Panc1 (cell line): Measurements from ENCODE around the gene TRPC4AP. TPM values are rescaled to one million over a fixed set of nuclear protein-coding genes. Genes with fewer than 3 reads are reported as not detected.

Source experiments
- ATAC-seq: fragments of 200-7000 bp; cut with Tn5 transposase; 2 replicates; pipeline ENCODE4 v1.9.1; 2020; ENCODE audit warnings: mild to moderate bottlenecking, moderate library complexity
- BruUV-seq: library from RNA; stranded (reverse); fragments of 400-500 nt; replicated peaks from 2 replicates; lab custom pipeline; 2021; lab: Mats Ljungman, UMichigan
- CTCF ChIA-PET: fragments of 300-600 bp; sonication (Branson Sonifier 250); formaldehyde crosslinking; loops from one replicate; lab custom pipeline; 2022; ENCODE audit warnings: antibody characterized with exemption; lab: Charles Lee
- POLR2A ChIA-PET: fragments of 300-600 bp; sonication (Branson Sonifier 250); formaldehyde crosslinking; loops from one replicate; lab custom pipeline; 2022; ENCODE audit warnings: antibody characterized with exemption; lab: Charles Lee
- DNase-seq: peaks from one replicate; pipeline ENCODE4 v3.0.0-alpha.2; 2010; ENCODE audit warnings: low read depth, low spot score
- H3K27ac ChIP-seq: 2 replicates; pipeline ENCODE4 v1.5.1; 2011; ENCODE audit warnings: mild to moderate bottlenecking, low read length, inconsistent platforms
- H3K27me3 ChIP-seq: fragments of 200-500 bp; sonication (Bioruptor generic); 2 replicates; pipeline ENCODE4 v1.6.0; 2014; ENCODE audit warnings: low read length, inconsistent platforms; ENCODE audit not compliant: control insufficient read depth, insufficient read depth
- H3K36me3 ChIP-seq: fragments of 200-500 bp; sonication (Bioruptor generic); 2 replicates; pipeline ENCODE4 v1.5.1; 2014; ENCODE audit warnings: inconsistent platforms, mild to moderate bottlenecking, low read length, moderate library complexity; ENCODE audit not compliant: control insufficient read depth, insufficient read depth
- H3K4me1 ChIP-seq: 2 replicates; pipeline ENCODE4 v1.5.1; 2011; ENCODE audit warnings: inconsistent platforms, mild to moderate bottlenecking, low read length, moderate library complexity; ENCODE audit not compliant: control insufficient read depth, insufficient read depth
- H3K4me3 ChIP-seq, 2 experiments: 2 replicates each; pipeline ENCODE4 v1.5.1; 2011 to 2012; ENCODE audit warnings: low read depth in 2 of 2, low read length in 2 of 2, mild to moderate bottlenecking in 2 of 2, inconsistent platforms in 1 of 2, moderate library complexity in 1 of 2
- H3K9me3 ChIP-seq: fragments of 200-500 bp; sonication (Bioruptor generic); 2 replicates; pipeline ENCODE4 v1.5.1; 2014; ENCODE audit warnings: low read depth, mild to moderate bottlenecking, inconsistent platforms, low read length, moderate library complexity; ENCODE audit not compliant: control insufficient read depth, insufficient read depth
- POLR2AphosphoS5 ChIP-seq: IDR thresholded peaks from 2 replicates; pipeline ENCODE4 v1.6.1; 2012; ENCODE audit warnings: mild to moderate bottlenecking, low read depth, low read length, moderate library complexity
- SIN3A ChIP-seq: IDR thresholded peaks from 2 replicates; pipeline ENCODE4 v1.6.1; 2012; ENCODE audit warnings: low read depth, mild to moderate bottlenecking, low read length, moderate library complexity, borderline replicate concordance; ENCODE audit not compliant: insufficient read depth
- TCF7L2 ChIP-seq: IDR thresholded peaks from 2 replicates; pipeline ENCODE4 v1.6.1; 2011; ENCODE audit warnings: mild to moderate bottlenecking, low read depth, low read length, inconsistent platforms
- in situ Hi-C: cut with HindIII; loops from 2 replicates; pipeline ENCODE4 v1.10.0; 2016; ENCODE audit warnings: low sequenced_read_pairs, low pct_unique_long_range_greater_than_20kb
- intact Hi-C: fragments of 100-400 bp; cut with micrococcal nuclease; formaldehyde crosslinking; loops from one replicate; pipeline ENCODE4 v1.10.0; 2022; ENCODE audit not compliant: unreplicated experiment
- total RNA-seq: library from RNA; stranded (reverse); gene quantifications from one replicate; pipeline ENCODE4 v1.2.1, GENCODE V29; 2021; ENCODE audit not compliant: unreplicated experiment
- TF ChIP-seq, protein P1 (sequence below), 2 experiments: IDR thresholded peaks; 2 replicates each; pipeline ENCODE4 v1.6.1; 2011 to 2012; ENCODE audit warnings: low read depth in 2 of 2, control low read depth in 1 of 2, low read length in 1 of 2, mild to moderate bottlenecking in 1 of 2, moderate library complexity in 1 of 2; ENCODE audit not compliant: insufficient read depth in 1 of 2
- TF ChIP-seq, protein P2 (sequence below): fragments of 450-650 bp; IDR thresholded peaks from 2 replicates; pipeline ENCODE4 v1.5.1; 2017; ENCODE audit warnings: mild to moderate bottlenecking

TRPC4AP gene
- total RNA-seq, 1 experiment from 2014 or later, result 48.4 TPM

DNA sequence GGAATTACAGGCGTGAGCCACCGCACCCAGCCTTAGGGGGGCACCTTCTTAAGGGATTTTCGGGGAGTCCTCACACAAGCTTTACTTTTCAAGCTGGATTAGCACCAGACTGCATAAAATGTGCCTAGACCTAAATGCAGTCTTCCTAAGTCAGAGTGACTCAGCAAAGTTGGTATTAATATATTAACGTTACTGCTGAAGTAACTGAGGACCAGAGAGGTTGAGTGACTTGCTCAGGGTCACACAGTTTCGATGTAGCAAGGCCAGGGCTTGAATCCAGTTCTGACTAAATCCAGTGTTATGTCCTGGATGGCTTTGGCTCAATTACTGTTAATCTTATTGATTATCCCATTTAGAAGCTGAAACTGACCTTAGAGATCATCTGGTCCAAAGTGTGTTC, 41.1 kb upstream of the TRPC4AP start:
- Histone ChIP-seq H3K9me3 (no peaks in the 10 kb centered on the region), H3K4me1 (no peaks in the 10 kb centered on the region), H3K27me3 (no peaks in the 10 kb centered on the region), H3K4me3 (no peak overlapping the region), H3K27ac (no peak overlapping the region), H3K36me3 (peaks cover 2% of the 10 kb centered on the region; the same call in 1 of the 2 replicates)
- no peak for DNase-seq
- TF ChIP-seq, protein P1, sequence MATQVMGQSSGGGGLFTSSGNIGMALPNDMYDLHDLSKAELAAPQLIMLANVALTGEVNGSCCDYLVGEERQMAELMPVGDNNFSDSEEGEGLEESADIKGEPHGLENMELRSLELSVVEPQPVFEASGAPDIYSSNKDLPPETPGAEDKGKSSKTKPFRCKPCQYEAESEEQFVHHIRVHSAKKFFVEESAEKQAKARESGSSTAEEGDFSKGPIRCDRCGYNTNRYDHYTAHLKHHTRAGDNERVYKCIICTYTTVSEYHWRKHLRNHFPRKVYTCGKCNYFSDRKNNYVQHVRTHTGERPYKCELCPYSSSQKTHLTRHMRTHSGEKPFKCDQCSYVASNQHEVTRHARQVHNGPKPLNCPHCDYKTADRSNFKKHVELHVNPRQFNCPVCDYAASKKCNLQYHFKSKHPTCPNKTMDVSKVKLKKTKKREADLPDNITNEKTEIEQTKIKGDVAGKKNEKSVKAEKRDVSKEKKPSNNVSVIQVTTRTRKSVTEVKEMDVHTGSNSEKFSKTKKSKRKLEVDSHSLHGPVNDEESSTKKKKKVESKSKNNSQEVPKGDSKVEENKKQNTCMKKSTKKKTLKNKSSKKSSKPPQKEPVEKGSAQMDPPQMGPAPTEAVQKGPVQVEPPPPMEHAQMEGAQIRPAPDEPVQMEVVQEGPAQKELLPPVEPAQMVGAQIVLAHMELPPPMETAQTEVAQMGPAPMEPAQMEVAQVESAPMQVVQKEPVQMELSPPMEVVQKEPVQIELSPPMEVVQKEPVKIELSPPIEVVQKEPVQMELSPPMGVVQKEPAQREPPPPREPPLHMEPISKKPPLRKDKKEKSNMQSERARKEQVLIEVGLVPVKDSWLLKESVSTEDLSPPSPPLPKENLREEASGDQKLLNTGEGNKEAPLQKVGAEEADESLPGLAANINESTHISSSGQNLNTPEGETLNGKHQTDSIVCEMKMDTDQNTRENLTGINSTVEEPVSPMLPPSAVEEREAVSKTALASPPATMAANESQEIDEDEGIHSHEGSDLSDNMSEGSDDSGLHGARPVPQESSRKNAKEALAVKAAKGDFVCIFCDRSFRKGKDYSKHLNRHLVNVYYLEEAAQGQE (IDR thresholded peaks at IDR 0.05; ENCODE audit: insufficient read depth in 1 of 2, low read depth in 2 of 2, low read length in 1 of 2), result no peak
- intact Hi-C loops, result no loop called here
- CTCF ChIA-PET, result no interaction called here
- in situ Hi-C loops, result no loop called here
- no TSS peak for BruUV-seq
- ATAC-seq, result no peak
- POLR2A ChIA-PET, result interaction anchor here (0.6 kb wide), 1 partner anchor 77 kb away, joined by 6 read pairs; no protein-coding TSS in a partner anchor

DNA sequence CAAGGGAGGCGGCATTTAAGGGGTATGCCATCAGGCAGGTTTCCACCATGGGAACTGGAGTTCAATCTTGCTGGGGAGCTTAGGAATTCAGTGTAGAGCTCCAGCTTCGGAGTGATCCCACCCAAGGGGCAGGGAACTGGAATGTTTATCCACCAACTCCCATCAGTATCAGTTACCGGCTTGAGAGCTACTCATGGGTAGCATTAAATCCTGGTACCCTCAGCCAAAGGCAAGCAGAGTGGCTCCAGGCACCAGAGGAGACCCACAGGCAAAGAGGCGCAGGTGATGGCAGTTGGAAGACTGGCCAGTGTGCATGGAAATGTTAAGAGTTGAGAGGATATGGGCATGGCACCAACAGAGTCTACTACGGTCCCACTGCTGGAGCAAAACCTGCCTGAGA, 40.4 kb upstream of the TRPC4AP start:
- H3K27ac ChIP-seq, result no peak overlapping the region
- no TSS peak for BruUV-seq
- DNase-seq (no peak), ATAC-seq (no peak)
- TF ChIP-seq TCF7L2 (no peak), POLR2AphosphoS5 (no peak), SIN3A (no peak)
- TF ChIP-seq, protein P2, sequence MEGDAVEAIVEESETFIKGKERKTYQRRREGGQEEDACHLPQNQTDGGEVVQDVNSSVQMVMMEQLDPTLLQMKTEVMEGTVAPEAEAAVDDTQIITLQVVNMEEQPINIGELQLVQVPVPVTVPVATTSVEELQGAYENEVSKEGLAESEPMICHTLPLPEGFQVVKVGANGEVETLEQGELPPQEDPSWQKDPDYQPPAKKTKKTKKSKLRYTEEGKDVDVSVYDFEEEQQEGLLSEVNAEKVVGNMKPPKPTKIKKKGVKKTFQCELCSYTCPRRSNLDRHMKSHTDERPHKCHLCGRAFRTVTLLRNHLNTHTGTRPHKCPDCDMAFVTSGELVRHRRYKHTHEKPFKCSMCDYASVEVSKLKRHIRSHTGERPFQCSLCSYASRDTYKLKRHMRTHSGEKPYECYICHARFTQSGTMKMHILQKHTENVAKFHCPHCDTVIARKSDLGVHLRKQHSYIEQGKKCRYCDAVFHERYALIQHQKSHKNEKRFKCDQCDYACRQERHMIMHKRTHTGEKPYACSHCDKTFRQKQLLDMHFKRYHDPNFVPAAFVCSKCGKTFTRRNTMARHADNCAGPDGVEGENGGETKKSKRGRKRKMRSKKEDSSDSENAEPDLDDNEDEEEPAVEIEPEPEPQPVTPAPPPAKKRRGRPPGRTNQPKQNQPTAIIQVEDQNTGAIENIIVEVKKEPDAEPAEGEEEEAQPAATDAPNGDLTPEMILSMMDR, result no peak
- TF ChIP-seq, protein P1 (IDR thresholded peaks at IDR 0.05; ENCODE audit: insufficient read depth in 1 of 2, low read depth in 2 of 2, low read length in 1 of 2), result no peak
- ChIA-PET CTCF (no interaction called here), POLR2A (no interaction called here)
- in situ Hi-C loops, result no loop called here
- H3K36me3 ChIP-seq, result peaks cover 2% of the 10 kb centered on the region; the same call in 1 of the 2 replicates
- H3K9me3 ChIP-seq, result no peaks in the 10 kb centered on the region
- no peaks in the 10 kb centered on the region for H3K27me3 ChIP-seq
- H3K4me3 ChIP-seq, result no peak overlapping the region
- intact Hi-C loops, result no loop called here
- H3K4me1 ChIP-seq, result no peaks in the 10 kb centered on the region
